Cardiac septum (tissue), 1 donor: ENCODE data around the gene LARP4. TPM values are rescaled to one million over a fixed set of nuclear protein-coding genes. Genes with fewer than 3 reads are reported as not detected.
"Not testable (repeated sequence)": the region's sequence is repeated elsewhere in the genome, so short reads cannot be mapped to it uniquely, and the experiment has no call there.

Experiments
- DNase-seq: peaks from one replicate; pipeline ENCODE4 v3.0.0-alpha.2; 2020; ENCODE audit warnings: low spot score
- intact Hi-C: fragments of 100-400 bp; cut with DNase I; formaldehyde crosslinking; loops from one replicate; pipeline ENCODE4 v1.14.0; 2022
- total RNA-seq: library from RNA; stranded (reverse); fragmentation: NEBNext Ultra II Directional; extraction: Animal tissue kit (Norgen Biotek cat#: 25700); gene quantifications from one replicate; pipeline ENCODE4 v1.2.1, GENCODE V29; 2021
- donor health status: DM: no; HTN: no; CAD: no.

LARP4 gene
- total RNA-seq, 1 donor from 2014 or later = 61.9 TPM

DNA sequence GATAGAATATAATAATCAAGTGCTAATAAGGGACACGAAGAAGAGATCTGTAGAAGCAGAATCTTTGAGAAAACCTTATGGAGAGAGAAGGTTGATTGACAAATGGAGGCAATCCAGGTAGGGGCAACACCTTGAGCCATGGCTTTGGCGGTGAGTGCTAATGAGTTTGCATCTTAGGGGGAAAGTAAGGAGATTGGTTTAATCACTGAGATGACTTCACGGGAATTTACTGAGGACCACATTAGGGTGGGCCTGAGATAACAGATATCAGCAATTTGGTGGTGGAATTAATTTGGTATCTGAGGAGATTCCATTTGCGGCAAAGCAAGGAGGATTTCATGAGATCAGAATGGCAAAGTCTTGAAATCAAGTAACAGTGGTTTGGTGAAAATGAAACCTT is 1.8 kb upstream of the LARP4 start:
- intact Hi-C loops = no loop called here
- no peak for DNase-seq

GRCh38 chr12:50400104-50400637 is 514 bp upstream of the LARP4 start:
- intact Hi-C loops = loop anchor here (10.0 kb wide), 1 partner anchor 215 kb away; no protein-coding TSS in a partner anchor
- no peak for DNase-seq

- intact Hi-C loops = loop anchor here (10.0 kb wide), 1 partner anchor 217 kb away; no protein-coding TSS in a partner anchor
- DNase-seq = no peak
Measured at GRCh38 chr12:50401500-50402081, 906 bp downstream of the LARP4 start.

DNA sequence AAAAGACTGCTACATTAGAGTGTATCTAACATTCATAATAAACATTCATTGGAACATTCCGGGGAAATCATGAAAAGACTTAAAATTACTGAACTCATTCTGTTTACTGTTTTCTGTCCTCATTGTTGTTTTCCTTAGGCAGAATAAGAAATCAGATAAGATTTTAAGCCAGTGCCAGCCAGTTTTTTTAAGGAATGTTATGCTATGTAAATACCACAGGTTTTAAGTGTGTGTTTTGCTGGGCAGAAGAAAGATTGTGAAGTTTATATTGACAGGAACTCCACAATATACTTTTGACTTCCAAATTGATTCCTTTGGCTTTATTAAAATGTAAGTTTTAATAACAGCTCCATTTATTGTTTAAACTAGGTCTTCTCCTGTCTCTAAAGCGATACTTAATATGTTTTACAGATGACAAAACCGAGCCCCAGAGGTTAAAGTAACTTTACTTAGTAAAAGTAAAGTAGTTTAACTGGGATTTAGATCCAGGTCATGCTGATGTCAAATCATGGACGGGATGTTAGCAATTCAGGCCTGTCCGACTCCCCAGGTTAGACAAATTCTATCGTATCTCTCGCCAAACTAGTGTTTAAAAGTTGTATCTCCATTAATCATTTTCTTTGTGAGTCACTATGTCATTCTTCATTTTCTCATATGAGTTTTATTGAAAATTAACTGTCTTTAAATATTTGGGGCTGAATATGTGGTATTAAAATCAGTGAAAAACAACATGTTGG is 1.7 kb downstream of the LARP4 start:
- no peak for DNase-seq
- intact Hi-C loops = loop anchor here (10.0 kb wide), 1 partner anchor 218 kb away; no protein-coding TSS in a partner anchor

- DNase-seq = no peak
- intact Hi-C loops = loop anchor here (10.0 kb wide), 1 partner anchor 218 kb away; no protein-coding TSS in a partner anchor
Measured at GRCh38 chr12:50403001-50403440, 2.3 kb downstream of the LARP4 start.

GRCh38 chr12:50404307-50404706 is 3.6 kb downstream of the LARP4 start:
- intact Hi-C loops = loop anchor here (10.0 kb wide), 1 partner anchor 220 kb away; no protein-coding TSS in a partner anchor
- no peak for DNase-seq

DNA sequence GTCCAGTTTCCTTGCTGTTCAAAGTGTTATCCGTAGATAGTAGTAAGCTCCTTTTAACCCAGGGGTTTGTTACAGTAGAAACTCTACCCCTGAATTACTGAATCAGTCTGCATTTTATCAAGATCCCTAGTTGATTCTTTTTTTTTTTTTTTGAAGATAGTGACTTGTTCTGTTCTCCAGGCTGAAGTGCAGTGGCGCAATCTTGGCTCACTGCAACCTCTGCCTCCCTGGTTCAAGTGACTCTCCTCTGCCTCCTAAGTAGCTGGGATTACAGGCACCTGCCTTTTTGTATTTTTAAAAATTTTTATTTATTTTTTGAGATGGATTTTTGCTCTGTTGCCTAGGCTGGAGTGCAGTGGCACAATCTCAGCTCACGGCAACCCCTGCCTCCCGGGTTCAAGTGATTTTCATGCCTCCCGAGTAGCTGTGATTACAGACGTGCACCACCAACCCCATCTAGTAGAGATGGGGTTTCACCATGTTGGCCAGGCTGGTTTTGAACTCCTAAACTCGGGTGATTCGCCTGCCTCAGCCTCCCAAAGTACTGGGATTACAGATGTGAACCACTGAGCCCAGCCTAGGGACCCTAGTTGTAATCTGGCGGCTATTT is 10.5 kb downstream of the LARP4 start:
- no peak for DNase-seq
- intact Hi-C loops = no loop called here

GRCh38 chr12:50415899-50416479 is 15.3 kb downstream of the LARP4 start:
- DNase-seq = no peak
- intact Hi-C loops = no loop called here

DNA sequence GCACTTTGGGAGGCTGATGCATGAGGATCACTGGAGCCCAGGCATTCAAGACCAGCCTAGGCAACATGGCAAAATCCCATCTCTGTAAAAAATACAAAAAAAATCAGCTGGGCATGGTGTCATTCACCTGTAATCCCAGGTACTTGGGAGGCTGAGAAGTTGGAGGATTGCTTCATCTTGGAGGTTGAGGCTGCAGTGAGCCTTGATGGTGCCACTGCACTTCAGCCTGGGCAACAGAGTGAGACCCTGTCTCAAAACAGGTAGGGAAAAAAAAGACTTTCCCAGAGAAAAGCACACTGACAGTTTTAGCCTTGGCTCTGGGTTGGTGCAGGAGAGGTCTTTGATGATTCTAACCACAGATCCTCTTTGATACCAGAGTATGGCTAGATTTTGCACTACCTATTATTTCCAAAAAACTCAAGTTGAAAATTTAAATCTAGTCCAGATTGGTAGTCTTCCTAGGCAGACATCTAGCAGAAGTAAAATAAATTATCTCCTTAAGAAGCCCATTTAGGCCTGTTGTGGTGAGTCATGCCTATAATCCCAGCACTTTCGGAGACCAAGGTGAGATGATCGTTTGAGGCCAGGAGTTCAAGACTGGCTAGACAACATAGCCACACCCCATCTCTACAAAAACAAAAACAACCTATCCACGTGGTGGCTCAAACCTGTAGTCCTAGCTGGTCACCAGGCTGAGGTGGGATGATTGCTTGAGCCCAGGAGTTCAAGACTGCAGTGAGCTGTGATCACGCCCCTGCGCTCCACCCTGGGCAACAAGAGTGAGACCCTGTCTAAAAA is 18.6 kb downstream of the LARP4 start:
- intact Hi-C loops = no loop called here
- DNase-seq = no peak

- DNase-seq, intact Hi-C loops: not testable (repeated sequence)
Measured at GRCh38 chr12:50422855-50423254, 22.2 kb downstream of the LARP4 start.

- intact Hi-C loops, DNase-seq: not testable (repeated sequence)
Measured at GRCh38 chr12:50423342-50423741, 22.7 kb downstream of the LARP4 start.

- no peak for DNase-seq
- intact Hi-C loops = no loop called here
Measured at GRCh38 chr12:50425589-50426258, 25.0 kb downstream of the LARP4 start.

- intact Hi-C loops, DNase-seq: not testable (repeated sequence)
Measured at GRCh38 chr12:50431656-50432055, 31.0 kb downstream of the LARP4 start.

DNA sequence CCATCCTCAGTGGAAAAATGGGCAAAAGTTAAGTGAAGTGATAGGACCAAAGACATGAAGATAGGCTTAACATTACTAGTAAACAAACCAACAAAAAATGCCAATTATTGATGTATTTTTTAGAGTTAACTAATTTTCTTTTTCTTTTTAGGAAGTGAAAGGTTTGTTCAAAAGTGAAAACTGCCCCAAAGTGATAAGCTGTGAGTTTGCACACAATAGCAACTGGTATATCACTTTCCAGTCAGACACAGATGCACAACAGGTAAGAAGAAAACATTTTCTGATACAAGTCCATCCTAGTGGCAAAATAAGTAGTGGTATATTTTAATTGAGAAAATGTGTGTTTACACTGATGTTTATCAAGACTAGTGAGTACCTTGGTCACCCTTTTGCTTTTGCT is 39.6 kb downstream of the LARP4 start:
- intact Hi-C loops = no loop called here
- no peak for DNase-seq

DNA sequence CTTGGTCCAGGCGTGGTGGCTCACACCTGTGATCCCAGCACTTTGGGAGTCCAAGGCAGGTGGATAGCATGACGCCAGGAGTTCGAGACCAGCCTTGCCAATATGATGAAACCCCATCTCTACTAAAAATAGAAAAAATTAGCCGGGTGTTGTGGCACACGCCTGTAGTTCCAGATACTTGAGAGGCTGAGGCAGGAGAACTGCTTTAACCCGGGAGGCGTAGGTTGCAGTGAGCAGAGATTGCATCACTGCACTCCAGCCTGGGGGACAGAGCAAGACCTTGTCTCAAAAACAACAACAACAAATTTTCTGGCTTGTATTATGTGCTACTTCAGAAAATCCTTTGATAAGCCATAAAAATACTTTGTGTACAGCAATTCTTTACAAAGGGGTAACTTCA is 41.1 kb downstream of the LARP4 start:
- intact Hi-C loops = no loop called here
- DNase-seq = no peak

GRCh38 chr12:50442178-50442908 is 41.7 kb downstream of the LARP4 start:
- no peak for DNase-seq
- intact Hi-C loops = no loop called here

DNA sequence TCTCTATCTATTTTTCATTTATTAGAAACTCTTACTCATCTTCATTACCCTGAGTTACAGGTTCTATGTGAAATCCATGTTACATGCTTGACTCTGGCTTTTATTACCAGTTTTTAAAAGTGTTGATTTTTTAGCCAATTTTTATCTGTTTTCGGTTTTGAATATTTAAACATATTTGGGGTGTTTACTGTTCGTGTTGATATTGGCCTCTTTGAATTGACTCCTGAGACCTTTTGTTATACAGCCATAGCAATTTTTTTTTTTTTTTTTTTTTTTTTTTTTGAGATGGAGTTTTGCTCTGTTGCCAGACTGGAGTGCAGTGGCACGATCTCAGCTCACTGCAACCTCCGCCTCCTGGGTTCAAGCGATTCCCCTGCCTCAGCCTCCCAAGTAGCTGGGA is 49.0 kb downstream of the LARP4 start:
- intact Hi-C loops = not testable (repeated sequence)

GRCh38 chr12:50452795-50453194 is 52.1 kb downstream of the LARP4 start:
- DNase-seq = no peak
- intact Hi-C loops = no loop called here

More for the DNA sequence above, 49.0 kb downstream of the LARP4 start:
- not testable (repeated sequence) for DNase-seq
